Measurements from ENCODE around the gene HSD17B14. TPM values are rescaled to one million over a fixed set of nuclear protein-coding genes. Genes with fewer than 3 reads are reported as not detected.
"Not testable (repeated sequence)": the region's sequence is repeated elsewhere in the genome, so short reads cannot be mapped to it uniquely, and the experiment has no call there.

The HSD17B14 gene
- total RNA-seq, 2 donors from 2014 or later, result 43.0 to 81.0 TPM

DNA sequence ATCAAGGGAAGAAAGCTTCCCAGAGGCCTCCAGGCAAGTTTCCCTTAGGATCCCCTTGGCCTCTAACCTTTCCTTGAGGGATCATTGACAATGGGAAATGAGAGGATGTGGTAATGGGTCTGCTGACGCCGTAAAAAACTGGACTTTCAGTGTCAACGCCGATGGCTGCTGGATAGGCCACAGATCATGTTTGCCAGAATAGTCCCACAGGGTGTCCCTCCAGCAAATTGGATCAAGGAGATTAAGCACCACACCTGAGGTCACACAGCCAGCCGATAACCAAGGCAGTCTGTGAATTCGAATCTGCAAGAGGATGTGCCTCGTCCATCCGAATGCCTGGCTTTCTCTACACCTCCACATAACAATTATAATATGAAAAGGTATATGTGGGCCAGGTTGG lies 43.0 kb downstream of the HSD17B14 start:
- Histone ChIP-seq H3K27ac (ENCODE audit: low read depth, low read length) (no peak overlapping the region), H3K27me3 (ENCODE audit: control insufficient read depth, insufficient read depth, low read length, poor library complexity, severe bottlenecking) (no peaks in the 10 kb centered on the region), H3K4me3 (ENCODE audit: low read length) (no peak overlapping the region), H3K36me3 (ENCODE audit: control insufficient read depth, insufficient read depth, low read length) (no peaks in the 10 kb centered on the region), H3K9me3 (ENCODE audit: control insufficient read depth, low read length) (no peaks in the 10 kb centered on the region), H3K9ac (ENCODE audit: extremely low read depth, low read length, poor library complexity, severe bottlenecking) (no peak overlapping the region), H3K4me1 (ENCODE audit: control insufficient read depth, insufficient read depth, low read length) (peaks cover 4% of the 10 kb centered on the region)
- H3K4me1 Mint-ChIP-seq, result peaks cover 6% of the 10 kb centered on the region
- H3K4me3 Mint-ChIP-seq, result no peak overlapping the region
- TF ChIP-seq, protein P1, sequence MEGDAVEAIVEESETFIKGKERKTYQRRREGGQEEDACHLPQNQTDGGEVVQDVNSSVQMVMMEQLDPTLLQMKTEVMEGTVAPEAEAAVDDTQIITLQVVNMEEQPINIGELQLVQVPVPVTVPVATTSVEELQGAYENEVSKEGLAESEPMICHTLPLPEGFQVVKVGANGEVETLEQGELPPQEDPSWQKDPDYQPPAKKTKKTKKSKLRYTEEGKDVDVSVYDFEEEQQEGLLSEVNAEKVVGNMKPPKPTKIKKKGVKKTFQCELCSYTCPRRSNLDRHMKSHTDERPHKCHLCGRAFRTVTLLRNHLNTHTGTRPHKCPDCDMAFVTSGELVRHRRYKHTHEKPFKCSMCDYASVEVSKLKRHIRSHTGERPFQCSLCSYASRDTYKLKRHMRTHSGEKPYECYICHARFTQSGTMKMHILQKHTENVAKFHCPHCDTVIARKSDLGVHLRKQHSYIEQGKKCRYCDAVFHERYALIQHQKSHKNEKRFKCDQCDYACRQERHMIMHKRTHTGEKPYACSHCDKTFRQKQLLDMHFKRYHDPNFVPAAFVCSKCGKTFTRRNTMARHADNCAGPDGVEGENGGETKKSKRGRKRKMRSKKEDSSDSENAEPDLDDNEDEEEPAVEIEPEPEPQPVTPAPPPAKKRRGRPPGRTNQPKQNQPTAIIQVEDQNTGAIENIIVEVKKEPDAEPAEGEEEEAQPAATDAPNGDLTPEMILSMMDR (conservative IDR thresholded peaks at IDR 0.05), result no peak
- WGBS, 2 experiments (ENCODE audit: insufficient coverage in 1 of 2, insufficient read length in 1 of 2), result 77 to 79% methylated on average over 4 to 6 of the region's 8 CpGs
- DNase-seq, result no peak
- H3K9me3 Mint-ChIP-seq, result no peaks in the 10 kb centered on the region
- no peaks in the 10 kb centered on the region for H3K27me3 Mint-ChIP-seq (ENCODE audit: insufficient read depth)
- H3K36me3 Mint-ChIP-seq (ENCODE audit: low read depth), result peaks cover 3% of the 10 kb centered on the region
- no peak overlapping the region for H3K27ac Mint-ChIP-seq

- not testable (repeated sequence) for H3K4me3 Mint-ChIP-seq; H3K27ac ChIP-seq (ENCODE audit: low read depth, low read length); H3K4me1 ChIP-seq (ENCODE audit: control insufficient read depth, insufficient read depth, low read length); H3K9me3 Mint-ChIP-seq; H3K4me3 ChIP-seq (ENCODE audit: low read length); H3K9ac ChIP-seq (ENCODE audit: extremely low read depth, low read length, poor library complexity, severe bottlenecking); H3K36me3 Mint-ChIP-seq (ENCODE audit: low read depth); H3K4me1 Mint-ChIP-seq; H3K27me3 Mint-ChIP-seq (ENCODE audit: insufficient read depth); H3K27ac Mint-ChIP-seq; H3K36me3 ChIP-seq (ENCODE audit: control insufficient read depth, insufficient read depth, low read length); H3K9me3 ChIP-seq (ENCODE audit: control insufficient read depth, low read length); DNase-seq; H3K27me3 ChIP-seq (ENCODE audit: control insufficient read depth, insufficient read depth, low read length, poor library complexity, severe bottlenecking)
- WGBS, 2 experiments (ENCODE audit: insufficient coverage in 1 of 2, insufficient read length in 1 of 2), result 87 to 92% methylated on average over 8 to 9 of the region's 9 CpGs
Measured at GRCh38 chr19:48787331-48787730, 49.0 kb downstream of the HSD17B14 start.

DNA sequence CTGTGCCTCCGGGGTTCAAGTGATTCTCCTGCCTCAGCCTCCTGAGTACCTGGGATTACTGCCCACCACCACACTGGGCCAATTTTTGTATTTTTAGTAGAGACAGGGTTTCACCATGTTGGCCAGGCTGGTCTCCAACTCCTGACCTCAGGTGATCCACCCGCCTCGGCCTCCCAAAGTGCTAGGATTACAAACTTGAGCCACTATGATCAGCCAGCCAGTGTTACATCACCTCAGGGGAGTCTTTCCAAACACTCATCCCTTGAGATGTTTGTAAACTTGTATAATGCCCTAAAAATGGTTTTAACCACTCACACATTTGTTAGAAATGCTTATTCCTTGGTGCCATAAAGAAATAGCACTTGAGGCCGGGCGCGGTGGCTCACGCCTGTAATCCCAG lies 49.9 kb downstream of the HSD17B14 start:
- H3K27ac Mint-ChIP-seq, result not testable (repeated sequence)

DNA sequence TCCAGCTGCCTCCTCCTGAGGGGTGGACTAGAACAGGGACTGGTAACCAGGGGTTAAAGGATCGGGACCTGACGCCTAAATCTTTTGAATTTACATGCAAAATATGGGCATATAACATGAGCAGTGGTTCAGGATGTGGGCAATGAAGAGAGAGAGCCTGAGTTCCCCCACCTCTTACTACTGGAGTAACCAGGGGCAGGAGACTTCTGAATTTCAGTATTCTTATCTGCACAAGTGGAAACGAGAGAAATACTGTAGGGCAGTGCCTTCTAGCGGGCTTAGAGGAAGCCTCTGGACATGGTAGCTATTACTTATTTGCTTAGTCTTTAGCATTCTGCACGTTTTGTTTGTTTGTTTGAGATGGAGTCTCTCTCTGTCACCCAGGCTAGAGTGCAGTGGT lies 51.8 kb downstream of the HSD17B14 start:
- H3K27me3 Mint-ChIP-seq (ENCODE audit: insufficient read depth), result peaks cover 8% of the 10 kb centered on the region
- no peak overlapping the region for H3K4me3 Mint-ChIP-seq
- H3K9me3 Mint-ChIP-seq, result peaks cover 4% of the 10 kb centered on the region

More for the DNA sequence above, 49.9 kb downstream of the HSD17B14 start:
- not testable (repeated sequence) for H3K36me3 ChIP-seq (ENCODE audit: control insufficient read depth, insufficient read depth, low read length); H3K4me3 ChIP-seq (ENCODE audit: low read length); H3K9ac ChIP-seq (ENCODE audit: extremely low read depth, low read length, poor library complexity, severe bottlenecking); H3K27me3 Mint-ChIP-seq (ENCODE audit: insufficient read depth); H3K4me3 Mint-ChIP-seq; H3K4me1 Mint-ChIP-seq; H3K9me3 ChIP-seq (ENCODE audit: control insufficient read depth, low read length); H3K36me3 Mint-ChIP-seq (ENCODE audit: low read depth); H3K4me1 ChIP-seq (ENCODE audit: control insufficient read depth, insufficient read depth, low read length); H3K9me3 Mint-ChIP-seq; H3K27me3 ChIP-seq (ENCODE audit: control insufficient read depth, insufficient read depth, low read length, poor library complexity, severe bottlenecking); DNase-seq; H3K27ac ChIP-seq (ENCODE audit: low read depth, low read length)
- 81 to 96% methylated on average over 5 to 7 of the region's 7 CpGs for whole genome bisulfite sequencing, 2 experiments (ENCODE audit: insufficient coverage in 1 of 2, insufficient read length in 1 of 2)

More for the DNA sequence above, 51.8 kb downstream of the HSD17B14 start:
- H3K4me1 ChIP-seq (ENCODE audit: control insufficient read depth, insufficient read depth, low read length), result no peaks in the 10 kb centered on the region
- TF ChIP-seq, protein P1 (conservative IDR thresholded peaks at IDR 0.05), result no peak
- H3K27me3 ChIP-seq (ENCODE audit: control insufficient read depth, insufficient read depth, low read length, poor library complexity, severe bottlenecking), result no peaks in the 10 kb centered on the region
- no peak overlapping the region for H3K27ac ChIP-seq (ENCODE audit: low read depth, low read length)
- H3K9ac ChIP-seq (ENCODE audit: extremely low read depth, low read length, poor library complexity, severe bottlenecking), result no peak overlapping the region
- no peak overlapping the region for H3K4me3 ChIP-seq (ENCODE audit: low read length)
- DNase-seq, result no peak
- Mint-ChIP-seq H3K27ac (no peak overlapping the region), H3K4me1 (peaks cover 6% of the 10 kb centered on the region), H3K36me3 (ENCODE audit: low read depth) (no peaks in the 10 kb centered on the region)
- H3K9me3 ChIP-seq (ENCODE audit: control insufficient read depth, low read length), result no peaks in the 10 kb centered on the region
- WGBS, 2 experiments (ENCODE audit: insufficient coverage in 1 of 2, insufficient read length in 1 of 2), result 81 to 85% methylated on average over 3 to 5 of the region's 5 CpGs
- H3K36me3 ChIP-seq (ENCODE audit: control insufficient read depth, insufficient read depth, low read length), result no peaks in the 10 kb centered on the region
